ENCODE measurements around the gene SFT2D2. TPM values are rescaled to one million over a fixed set of nuclear protein-coding genes. Genes with fewer than 3 reads are reported as not detected.

The SFT2D2 gene
- total RNA-seq, 2 donors from 2014 or later = 70.9 to 84.5 TPM

DNA sequence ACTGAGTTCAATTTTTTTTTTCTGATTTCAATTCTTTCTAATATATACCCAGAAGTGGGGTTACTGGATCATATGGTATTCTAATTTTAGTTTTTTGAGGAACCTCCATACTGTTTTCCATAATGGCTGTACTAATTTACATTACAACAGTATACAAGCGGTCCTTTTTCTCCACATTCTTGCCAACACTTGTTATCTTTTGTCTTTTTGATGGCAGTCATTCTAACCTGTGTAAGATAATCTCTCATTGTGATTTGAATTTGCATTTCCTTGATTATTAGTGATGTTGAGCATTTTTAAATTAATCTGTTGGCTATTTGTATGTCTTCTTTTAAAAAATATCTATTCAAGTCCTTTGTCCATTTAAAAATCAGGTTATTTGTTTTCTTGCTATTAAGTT, 33.8 kb downstream of the SFT2D2 start:
- no peaks in the 10 kb centered on the region for H3K27me3 ChIP-seq
- intact Hi-C loops (cut with DNase I) = no loop called here
- H3K36me3 ChIP-seq = no peaks in the 10 kb centered on the region
- no peak overlapping the region for H3K27ac ChIP-seq
- no peaks in the 10 kb centered on the region for H3K9me3 ChIP-seq
- H3K4me1 ChIP-seq = no peaks in the 10 kb centered on the region
- H3K9ac ChIP-seq (ENCODE audit: low read depth in 2 of 2, low read length in 2 of 2) = no peak overlapping the region
- TF ChIP-seq, protein P1, sequence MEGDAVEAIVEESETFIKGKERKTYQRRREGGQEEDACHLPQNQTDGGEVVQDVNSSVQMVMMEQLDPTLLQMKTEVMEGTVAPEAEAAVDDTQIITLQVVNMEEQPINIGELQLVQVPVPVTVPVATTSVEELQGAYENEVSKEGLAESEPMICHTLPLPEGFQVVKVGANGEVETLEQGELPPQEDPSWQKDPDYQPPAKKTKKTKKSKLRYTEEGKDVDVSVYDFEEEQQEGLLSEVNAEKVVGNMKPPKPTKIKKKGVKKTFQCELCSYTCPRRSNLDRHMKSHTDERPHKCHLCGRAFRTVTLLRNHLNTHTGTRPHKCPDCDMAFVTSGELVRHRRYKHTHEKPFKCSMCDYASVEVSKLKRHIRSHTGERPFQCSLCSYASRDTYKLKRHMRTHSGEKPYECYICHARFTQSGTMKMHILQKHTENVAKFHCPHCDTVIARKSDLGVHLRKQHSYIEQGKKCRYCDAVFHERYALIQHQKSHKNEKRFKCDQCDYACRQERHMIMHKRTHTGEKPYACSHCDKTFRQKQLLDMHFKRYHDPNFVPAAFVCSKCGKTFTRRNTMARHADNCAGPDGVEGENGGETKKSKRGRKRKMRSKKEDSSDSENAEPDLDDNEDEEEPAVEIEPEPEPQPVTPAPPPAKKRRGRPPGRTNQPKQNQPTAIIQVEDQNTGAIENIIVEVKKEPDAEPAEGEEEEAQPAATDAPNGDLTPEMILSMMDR (IDR thresholded peaks at IDR 0.05) = no peak
- no peak for DNase-seq
- no peak overlapping the region for H3K4me3 ChIP-seq

DNA sequence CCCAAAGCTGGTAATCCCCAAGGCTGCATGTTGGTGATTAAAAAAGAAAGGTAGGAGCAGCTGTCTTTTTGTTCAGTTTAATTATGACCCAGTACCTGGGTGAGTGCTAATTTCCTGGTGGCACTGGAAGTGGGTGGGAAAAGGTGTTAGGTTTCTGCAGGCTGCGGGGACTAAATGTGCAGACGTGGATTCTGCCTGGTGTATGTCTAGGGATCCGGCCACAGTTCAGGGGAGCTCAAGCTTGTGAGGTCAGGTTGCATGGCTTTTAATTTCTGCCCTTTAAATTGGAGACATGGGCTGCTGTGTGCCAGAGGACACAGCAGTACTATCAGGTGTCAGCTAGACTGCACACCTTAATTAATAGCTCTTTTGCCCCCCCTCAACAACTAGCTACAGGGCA, 34.6 kb downstream of the SFT2D2 start:
- intact Hi-C loops (cut with DNase I) = no loop called here
- no peaks in the 10 kb centered on the region for H3K36me3 ChIP-seq

DNA sequence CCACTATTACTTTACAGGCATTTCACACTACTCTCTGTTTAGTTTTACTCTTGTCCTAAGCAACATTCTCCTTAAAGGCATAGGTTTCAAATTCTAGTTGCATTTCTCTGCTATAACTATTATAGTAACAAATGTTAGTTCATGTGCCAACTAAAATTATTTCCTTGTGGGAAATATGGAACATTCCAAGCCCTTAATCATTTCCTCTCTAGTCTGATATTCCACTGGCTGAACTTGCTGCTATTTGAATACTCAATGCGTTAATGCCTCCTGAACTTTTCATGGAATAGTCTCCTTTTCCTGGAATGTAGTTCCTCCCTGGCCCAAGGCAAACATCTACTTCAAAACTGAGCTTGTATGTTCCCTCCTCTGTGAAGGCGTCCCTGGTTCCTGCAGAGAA, 35.6 kb downstream of the SFT2D2 start:
- H3K9ac ChIP-seq (ENCODE audit: low read depth in 2 of 2, low read length in 2 of 2) = no peak overlapping the region
- no peak overlapping the region for H3K4me3 ChIP-seq
- no peaks in the 10 kb centered on the region for H3K9me3 ChIP-seq
- no peak for DNase-seq
- no peak overlapping the region for H3K27ac ChIP-seq
- intact Hi-C loops (cut with DNase I) = no loop called here
- H3K4me1 ChIP-seq = no peaks in the 10 kb centered on the region
- H3K27me3 ChIP-seq = no peaks in the 10 kb centered on the region
- no peaks in the 10 kb centered on the region for H3K36me3 ChIP-seq
- TF ChIP-seq, protein P1 (IDR thresholded peaks at IDR 0.05) = no peak

More for the DNA sequence above, 34.6 kb downstream of the SFT2D2 start:
- TF ChIP-seq, protein P1 (IDR thresholded peaks at IDR 0.05) = no peak
- Histone ChIP-seq H3K27ac (no peak overlapping the region), H3K9me3 (no peaks in the 10 kb centered on the region), H3K27me3 (no peaks in the 10 kb centered on the region), H3K4me3 (no peak overlapping the region), H3K4me1 (no peaks in the 10 kb centered on the region), H3K9ac (ENCODE audit: low read depth in 2 of 2, low read length in 2 of 2) (no peak overlapping the region)
- no peak for DNase-seq

DNA sequence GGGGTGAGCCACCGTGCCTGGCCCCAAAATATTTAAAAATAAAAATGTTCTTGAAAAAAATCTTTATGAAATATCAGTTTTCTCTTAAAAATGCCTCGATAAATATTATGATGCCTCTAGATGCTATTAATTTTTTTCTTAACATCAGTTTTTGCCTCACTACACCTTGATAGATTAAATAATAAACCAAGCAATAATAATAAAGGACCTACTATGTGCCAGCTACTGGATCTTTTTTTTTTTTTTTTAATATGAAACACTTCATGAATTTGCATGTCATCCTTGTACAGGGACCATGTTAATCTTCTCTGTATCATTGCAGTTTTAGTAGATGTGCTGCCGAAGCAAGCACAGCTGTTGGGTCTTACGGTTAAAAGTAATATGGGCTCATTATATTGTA, 37.3 kb downstream of the SFT2D2 start:
- H3K36me3 ChIP-seq = no peaks in the 10 kb centered on the region
- TF ChIP-seq, protein P1 (IDR thresholded peaks at IDR 0.05) = no peak
- H3K4me3 ChIP-seq = no peak overlapping the region
- DNase-seq = no peak
- intact Hi-C loops (cut with DNase I) = no loop called here
- no peaks in the 10 kb centered on the region for H3K9me3 ChIP-seq
- no peak overlapping the region for H3K9ac ChIP-seq (ENCODE audit: low read depth in 2 of 2, low read length in 2 of 2)
- H3K27me3 ChIP-seq = no peaks in the 10 kb centered on the region
- no peak overlapping the region for H3K27ac ChIP-seq
- H3K4me1 ChIP-seq = no peaks in the 10 kb centered on the region

DNA sequence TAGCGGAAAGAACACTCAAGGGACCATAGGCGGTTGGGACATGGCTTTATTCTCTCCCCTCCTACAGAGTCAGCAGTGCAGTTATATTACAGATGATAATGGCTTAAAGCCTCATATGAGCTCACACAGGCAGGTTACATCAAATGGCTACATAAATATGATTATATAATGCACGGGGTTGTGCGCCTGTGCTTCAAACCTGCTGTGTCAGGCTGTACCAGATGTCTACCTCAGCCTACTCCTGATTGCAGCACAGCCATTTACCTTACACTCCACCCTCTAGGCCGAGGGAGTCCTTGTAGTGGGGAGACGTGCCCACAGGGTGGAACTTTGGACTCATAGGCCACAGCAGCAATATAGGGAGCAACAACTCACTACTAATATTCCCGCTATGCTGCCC, 38.5 kb downstream of the SFT2D2 start:
- Histone ChIP-seq H3K4me3 (no peak overlapping the region), H3K9ac (ENCODE audit: low read depth in 2 of 2, low read length in 2 of 2) (no peak overlapping the region), H3K27me3 (no peaks in the 10 kb centered on the region), H3K9me3 (no peaks in the 10 kb centered on the region), H3K36me3 (no peaks in the 10 kb centered on the region), H3K4me1 (no peaks in the 10 kb centered on the region), H3K27ac (no peak overlapping the region)
- intact Hi-C loops (cut with DNase I) = no loop called here
- TF ChIP-seq, protein P1 (IDR thresholded peaks at IDR 0.05) = no peak
- no peak for DNase-seq

DNA sequence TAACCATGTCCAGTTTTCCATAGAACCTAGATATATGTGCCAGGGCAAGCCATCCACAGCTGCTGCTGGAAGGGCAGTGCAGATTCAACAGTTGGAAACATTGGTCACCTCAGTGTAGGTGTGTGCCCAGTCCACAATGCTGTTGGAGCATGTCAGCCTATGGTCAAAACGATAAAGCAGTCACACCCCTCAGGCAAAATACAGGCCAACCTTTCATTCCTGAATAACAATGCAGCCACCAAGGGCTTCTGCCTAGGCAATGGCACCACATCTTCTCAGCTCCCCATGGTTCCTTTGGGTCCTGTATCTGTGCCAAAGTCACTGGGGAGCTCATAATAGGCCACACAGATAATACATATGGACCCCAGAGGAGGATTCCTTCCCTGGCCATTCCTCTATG, 39.8 kb downstream of the SFT2D2 start:
- no peaks in the 10 kb centered on the region for H3K9me3 ChIP-seq
- H3K4me3 ChIP-seq = no peak overlapping the region
- intact Hi-C loops (cut with DNase I) = no loop called here
- H3K27me3 ChIP-seq = no peaks in the 10 kb centered on the region
- H3K4me1 ChIP-seq = no peaks in the 10 kb centered on the region
- H3K36me3 ChIP-seq = no peaks in the 10 kb centered on the region
- no peak for DNase-seq
- TF ChIP-seq, protein P1 (IDR thresholded peaks at IDR 0.05) = no peak
- no peak overlapping the region for H3K9ac ChIP-seq (ENCODE audit: low read depth in 2 of 2, low read length in 2 of 2)
- H3K27ac ChIP-seq = no peak overlapping the region

Data from colonic mucosa (tissue), 4 donors.